GM21528 (cell line): ENCODE data around the gene BECN2.

Experiments used
- ATAC-seq: cut with Tn5 transposase; IDR thresholded peaks from one replicate; pipeline ENCODE4 v1.9.1; 2021; ENCODE audit warnings: mild to moderate bottlenecking, moderate library complexity; ENCODE audit not compliant: unreplicated experiment, low FRiP score

Gene BECN2

GRCh38 chr1:241957692-241958494 is at the start of gene BECN2:
Gene BECN2 (plus strand): TSS chr1:241957767. CDS start chr1:241957767, 0 bp downstream.
- ATAC-seq: no peak

GRCh38 chr1:241916196-241916595 is 41.4 kb upstream of the BECN2 start:
- no peak for ATAC-seq

- ATAC-seq: no peak
Observed at GRCh38 chr1:241917487-241917886, 40.1 kb upstream of the BECN2 start.

- no peak for ATAC-seq
Observed at GRCh38 chr1:241918879-241919278, 38.7 kb upstream of the BECN2 start.

GRCh38 chr1:241924080-241924808 is 33.3 kb upstream of the BECN2 start:
- no peak for ATAC-seq

- ATAC-seq: no peak
Observed at GRCh38 chr1:241926141-241926540, 31.4 kb upstream of the BECN2 start.

- ATAC-seq: no peak
Observed at GRCh38 chr1:241927321-241927720, 30.2 kb upstream of the BECN2 start.

- no peak for ATAC-seq
Observed at GRCh38 chr1:241932845-241933244, 24.7 kb upstream of the BECN2 start.

- no peak for ATAC-seq
Observed at GRCh38 chr1:241934201-241934848, 23.2 kb upstream of the BECN2 start.

- no peak for ATAC-seq
Observed at GRCh38 chr1:241934866-241935265, 22.7 kb upstream of the BECN2 start.

- ATAC-seq: no peak
Observed at GRCh38 chr1:241939798-241940197, 17.8 kb upstream of the BECN2 start.

GRCh38 chr1:241942738-241943137 is 14.8 kb upstream of the BECN2 start:
- no peak for ATAC-seq

- ATAC-seq: no peak
Observed at GRCh38 chr1:241944300-241944699, 13.3 kb upstream of the BECN2 start.

- ATAC-seq: no peak
Observed at GRCh38 chr1:241947354-241947753, 10.2 kb upstream of the BECN2 start.

- ATAC-seq: no peak
Observed at GRCh38 chr1:241950390-241950789, 7.2 kb upstream of the BECN2 start.

GRCh38 chr1:241962153-241962552 is 4.6 kb downstream of the BECN2 start:
- no peak for ATAC-seq

GRCh38 chr1:241963722-241964121 is 6.2 kb downstream of the BECN2 start:
- ATAC-seq: no peak

GRCh38 chr1:241964550-241965282 is 7.1 kb downstream of the BECN2 start:
- ATAC-seq: no peak

- no peak for ATAC-seq
Observed at GRCh38 chr1:241968611-241969010, 11.0 kb downstream of the BECN2 start.

GRCh38 chr1:241972703-241973369 is 15.3 kb downstream of the BECN2 start:
- no peak for ATAC-seq
